Suprapubic skin (tissue), 3 donors: ENCODE data around the gene ANKRD35.

Experiments
- CTCF ChIP-seq, 2 donors: fragments of 200-600 bp in 1 of 2; fragments of 450-650 bp in 1 of 2; sonication (generic) in 1 of 2; IDR thresholded peaks; one replicate each; pipeline ENCODE4 v1.5.1; 2016 to 2019; ENCODE audit warnings: antibody characterized with exemption in 2 of 2, mild to moderate bottlenecking in 1 of 2, moderate library complexity in 1 of 2
- EP300 ChIP-seq: sonication (generic); formaldehyde crosslinking; IDR thresholded peaks from one replicate; pipeline ENCODE4 v1.6.1; 2017; ENCODE audit warnings: antibody characterized with exemption
- POLR2A ChIP-seq, 2 donors: fragments of 450-650 bp; IDR thresholded peaks; one replicate each; pipeline ENCODE4 v1.6.1; 2017; ENCODE audit warnings: antibody characterized with exemption in 2 of 2, mild to moderate bottlenecking in 2 of 2, moderate library complexity in 2 of 2

DNA sequence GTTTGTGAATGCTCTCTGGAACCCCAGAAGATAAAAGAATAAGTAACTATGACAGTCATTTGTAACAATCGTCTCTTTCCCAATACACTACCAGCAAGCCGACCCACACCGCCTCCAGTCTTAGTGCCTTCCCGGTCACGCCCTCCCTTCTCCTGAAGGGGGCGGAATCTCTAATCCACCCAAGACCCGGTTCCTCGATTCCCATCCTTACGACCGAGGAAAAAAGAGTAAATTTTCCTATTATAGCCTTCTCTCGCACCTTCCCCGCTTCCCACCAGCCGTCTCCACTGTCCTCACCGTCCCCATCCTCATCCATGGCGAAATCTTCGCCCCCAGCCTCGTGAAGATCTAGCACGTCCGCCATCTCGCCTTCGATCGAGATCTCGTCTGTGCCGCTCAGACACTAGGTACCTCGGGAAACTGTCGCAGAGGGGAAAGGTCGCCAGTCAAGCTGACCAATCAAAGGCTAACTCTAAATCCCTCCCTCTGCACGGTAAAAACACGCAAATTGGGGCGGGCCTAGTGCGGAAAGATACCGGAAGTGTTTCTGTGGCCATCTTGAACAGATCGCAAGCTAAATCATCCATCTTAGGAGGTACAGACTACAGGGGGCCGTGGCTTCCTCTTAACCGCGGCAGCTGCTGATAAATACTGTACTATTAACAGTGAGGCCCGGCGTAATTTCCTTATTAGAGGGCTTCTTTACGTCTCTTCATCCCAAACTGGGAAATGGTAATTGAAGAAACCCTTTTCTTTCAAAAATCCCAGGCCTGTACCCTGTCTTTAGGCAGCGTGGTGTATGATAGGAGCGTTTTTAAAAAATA, 41.6 kb upstream of the ANKRD35 start, which contains the start of gene RBM8A:
- TF ChIP-seq CTCF (IDR thresholded peaks at IDR 0.05) (peak; percentile 67 to 72), EP300 (no peak), POLR2A (IDR thresholded peaks at IDR 0.05) (peak; percentile 76 to 99)
